Suppressor macrophage treated with lipopolysaccharide for 4 hours (primary cell): Measurements from ENCODE around the gene PLPPR1.

Source experiments
- DNase-seq: peaks from one replicate; pipeline ENCODE4 v3.0.0-alpha.2; 2020

The PLPPR1 gene

DNA sequence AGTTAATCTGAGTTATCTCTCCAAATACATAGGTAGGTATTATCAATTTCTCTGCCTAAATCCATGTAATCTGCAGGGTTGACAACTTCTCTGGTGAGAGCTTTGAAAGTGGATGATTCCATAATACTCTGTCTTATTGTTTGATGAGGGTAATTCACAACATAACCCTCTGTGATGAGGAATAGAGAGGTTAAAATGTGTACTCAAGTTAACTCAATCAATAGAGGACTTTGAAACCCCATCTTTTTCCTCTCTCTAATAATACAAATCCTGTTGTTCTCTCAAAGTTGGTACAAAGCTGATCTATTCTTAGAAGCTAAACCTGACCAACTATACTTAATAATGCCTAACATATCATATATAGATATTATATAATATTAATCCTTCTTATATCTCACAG is 100.1 kb downstream of the PLPPR1 start:
- DNase-seq: no peak

DNA sequence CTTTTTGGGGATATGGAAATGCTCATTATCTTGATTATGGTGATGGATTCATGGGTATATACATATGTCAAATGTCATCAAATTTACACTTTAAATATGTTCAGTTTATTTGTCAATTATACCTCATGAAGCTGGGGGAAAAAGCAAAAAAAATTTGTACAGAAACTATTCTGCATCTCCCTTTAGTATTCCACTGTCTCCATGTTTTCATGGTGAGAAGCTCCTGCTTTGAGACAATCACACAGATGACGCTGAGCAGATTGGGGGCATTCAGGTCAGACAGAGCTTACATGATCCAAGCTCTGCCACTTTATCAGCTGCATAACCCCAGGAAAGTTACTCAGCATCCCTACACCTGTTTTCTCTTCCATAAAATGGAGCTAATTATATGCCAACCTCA is 101.5 kb downstream of the PLPPR1 start:
- no peak for DNase-seq

DNA sequence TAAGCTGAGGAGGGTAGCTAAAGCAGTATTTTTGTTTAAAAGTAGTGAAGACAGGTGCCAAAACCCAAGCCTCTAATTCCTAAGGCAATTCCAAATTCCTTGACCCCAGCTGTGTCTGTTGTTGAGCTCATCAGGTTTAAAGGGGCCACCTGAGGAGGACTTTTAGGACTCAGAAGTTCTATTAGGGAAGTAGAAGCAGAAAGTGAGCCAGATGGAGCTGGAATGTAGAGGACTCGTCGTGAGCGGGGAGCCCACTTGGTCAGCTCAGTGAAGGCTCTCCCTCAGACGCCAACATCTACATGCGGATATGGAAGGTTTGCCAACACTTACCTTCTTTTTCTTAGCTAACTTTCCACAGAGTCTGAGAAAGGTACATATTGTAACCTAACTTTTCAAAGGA is 102.8 kb downstream of the PLPPR1 start:
- DNase-seq: no peak

DNA sequence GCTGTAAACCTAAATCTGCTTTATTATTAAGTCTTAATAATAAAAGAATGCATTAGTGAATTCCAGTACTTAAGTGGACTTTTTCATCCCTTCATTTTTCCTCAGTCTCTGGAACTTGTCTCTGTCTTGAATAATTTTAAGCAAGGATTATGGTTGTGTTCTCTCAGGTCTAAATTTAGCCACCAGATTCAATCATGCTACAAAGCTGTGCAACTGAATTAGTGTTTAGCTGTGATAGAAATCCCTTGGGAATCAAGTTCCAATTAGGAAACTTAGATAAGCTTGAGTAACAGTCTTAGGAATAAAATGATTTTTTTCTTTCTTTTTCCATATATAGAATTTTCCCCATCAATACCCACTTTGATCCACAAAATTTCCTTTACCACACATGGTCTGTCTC is 104.3 kb downstream of the PLPPR1 start:
- DNase-seq: no peak

DNA sequence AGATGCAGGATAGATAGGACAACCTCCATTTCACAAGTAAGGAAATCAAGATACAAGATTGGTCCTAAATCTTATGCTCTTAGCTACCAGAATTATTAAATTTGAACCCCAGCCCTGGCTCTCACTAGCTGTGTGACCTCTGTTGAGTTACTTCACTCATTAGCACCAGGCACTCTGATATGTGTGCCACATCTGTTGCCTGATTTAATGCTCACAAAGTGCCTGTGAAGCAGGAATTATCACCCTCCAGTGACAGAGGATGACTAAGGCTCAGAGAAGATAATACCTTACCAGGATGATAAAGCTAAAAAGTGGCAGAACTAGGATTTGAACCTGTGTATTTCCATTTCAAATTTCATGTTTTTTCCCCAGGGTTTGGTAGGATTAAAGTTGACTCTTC is 110.0 kb downstream of the PLPPR1 start:
- DNase-seq: no peak

DNA sequence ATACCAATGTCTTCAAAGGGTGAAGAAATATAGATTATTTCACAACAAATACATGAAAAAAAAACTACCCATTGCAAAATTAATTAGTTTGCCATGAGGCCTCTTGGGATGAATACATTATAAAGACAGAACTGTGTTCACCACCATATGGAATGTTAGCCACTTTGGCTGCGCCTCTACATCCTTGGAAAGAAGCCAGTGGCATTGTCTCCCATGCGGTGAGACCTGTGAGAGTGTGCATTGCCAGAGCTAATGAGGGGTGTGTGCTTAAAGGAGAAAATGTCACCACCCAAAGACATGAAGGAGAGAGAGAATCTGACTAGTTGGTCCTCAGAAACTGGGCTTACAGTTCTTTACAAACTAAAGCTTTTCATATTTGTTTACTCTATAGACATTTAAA is 110.6 kb downstream of the PLPPR1 start:
- DNase-seq: no peak

DNA sequence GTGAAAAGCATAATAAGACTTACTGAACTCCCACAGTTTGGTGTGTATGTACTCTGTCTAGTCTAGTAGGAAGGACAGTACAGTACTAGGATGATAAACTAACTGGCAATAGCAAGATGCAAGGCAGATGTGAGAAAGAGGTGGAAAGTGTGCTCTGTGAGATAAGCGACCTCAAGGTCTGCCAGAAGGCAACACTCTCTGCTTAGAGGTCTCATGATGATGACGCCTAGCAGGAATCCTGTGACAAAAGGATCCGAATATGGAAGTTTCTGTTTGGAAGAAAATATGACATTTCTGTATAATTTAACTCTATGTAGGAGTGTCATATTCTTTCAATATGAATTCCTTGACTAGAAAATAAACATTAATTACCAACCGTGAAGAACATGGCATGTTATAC is 112.2 kb downstream of the PLPPR1 start:
- DNase-seq: no peak

DNA sequence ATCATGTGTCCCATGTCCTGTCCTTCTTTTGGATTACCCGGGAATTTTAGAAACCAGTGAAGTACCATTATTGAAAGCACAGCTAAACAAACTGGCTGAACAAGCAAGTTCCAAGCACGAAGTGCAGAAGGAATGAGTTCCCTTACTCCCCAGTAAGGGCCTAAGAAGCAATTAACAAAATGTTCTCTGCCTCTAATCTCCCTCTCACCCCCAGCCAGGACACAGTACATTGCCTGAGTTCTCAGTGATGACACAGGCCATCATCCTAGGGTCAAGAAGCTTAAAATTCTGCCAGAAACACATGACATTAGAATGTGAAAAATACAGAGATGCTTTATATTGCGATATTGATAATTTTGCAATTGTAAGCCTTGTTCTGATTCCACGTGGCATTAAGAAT is 118.0 kb downstream of the PLPPR1 start:
- DNase-seq: no peak

DNA sequence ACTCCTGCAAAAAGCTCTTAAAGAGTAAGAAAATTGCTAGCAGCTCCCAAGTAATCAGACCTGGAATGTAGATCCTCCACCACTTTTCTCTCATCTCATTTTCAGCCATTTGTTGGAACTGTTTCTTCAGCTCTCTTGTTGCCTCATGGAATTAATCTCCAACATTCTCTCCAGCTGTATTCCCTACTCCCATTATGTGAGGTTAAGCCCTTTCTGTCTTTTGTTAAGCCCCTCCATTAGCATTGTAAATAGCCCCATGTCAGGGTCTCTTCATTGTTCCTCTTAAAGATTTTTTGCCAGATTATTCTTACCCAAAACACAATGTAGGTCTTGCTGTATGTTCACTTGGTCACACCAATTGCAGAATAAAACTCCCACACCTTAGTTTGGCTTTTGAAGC is 119.8 kb downstream of the PLPPR1 start:
- no peak for DNase-seq

DNA sequence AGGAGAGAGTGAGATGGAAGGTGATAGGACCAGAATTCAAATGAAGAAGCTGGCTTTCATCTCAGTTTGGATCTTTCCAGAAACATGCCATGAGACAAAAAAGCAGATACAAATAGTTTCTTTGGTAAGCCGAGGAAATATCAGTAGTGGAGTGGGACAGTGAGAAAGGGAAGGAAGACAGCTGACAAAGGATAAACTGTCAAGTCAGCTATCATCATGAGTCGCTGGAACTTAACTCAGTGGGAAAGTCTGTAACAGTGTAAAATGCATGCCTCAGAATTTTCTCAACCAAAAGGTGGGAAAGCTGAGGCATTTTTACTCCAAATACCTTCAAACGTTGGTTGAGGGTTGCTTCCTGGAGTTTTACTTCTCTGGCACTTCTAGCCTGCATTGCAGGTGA is 129.8 kb downstream of the PLPPR1 start:
- DNase-seq: no peak

DNA sequence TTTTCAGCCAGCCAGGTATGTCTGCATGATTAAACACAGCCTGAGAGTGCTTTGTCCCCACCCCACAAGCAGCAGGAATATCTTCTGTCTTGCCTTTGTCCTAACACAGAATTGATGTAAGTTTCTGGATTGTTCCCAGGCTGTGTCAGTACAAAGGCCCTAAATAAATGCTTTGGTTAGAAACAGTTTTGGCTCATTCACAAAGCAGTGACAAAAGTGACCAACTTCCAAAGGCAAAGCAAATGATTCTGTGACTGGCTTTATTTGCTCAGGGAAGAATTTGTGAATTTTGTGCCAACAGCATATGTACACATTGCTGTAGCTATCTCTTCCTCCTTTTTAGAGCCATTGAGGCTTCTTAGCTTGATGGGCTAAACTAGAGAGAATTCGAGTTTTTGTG is 133.7 kb downstream of the PLPPR1 start:
- DNase-seq: no peak

DNA sequence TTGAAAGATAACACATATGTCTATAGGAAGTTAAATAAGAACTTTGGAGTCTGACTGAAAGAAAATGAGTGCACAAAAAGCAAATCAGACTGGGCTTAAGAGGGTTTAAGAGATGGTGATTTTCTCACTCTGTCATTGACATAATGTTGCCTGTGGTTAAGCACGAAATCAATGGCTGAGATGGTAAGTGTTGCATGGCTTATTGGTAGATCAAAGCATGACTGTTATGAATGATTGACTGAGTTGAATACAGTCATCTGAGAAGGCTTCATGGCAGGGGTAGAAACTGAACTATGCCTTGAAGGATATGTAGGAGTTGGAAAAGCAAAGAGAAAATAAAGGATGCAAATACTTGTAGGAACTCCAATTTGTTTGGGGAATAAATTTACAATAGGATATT is 136.6 kb downstream of the PLPPR1 start:
- no peak for DNase-seq

DNA sequence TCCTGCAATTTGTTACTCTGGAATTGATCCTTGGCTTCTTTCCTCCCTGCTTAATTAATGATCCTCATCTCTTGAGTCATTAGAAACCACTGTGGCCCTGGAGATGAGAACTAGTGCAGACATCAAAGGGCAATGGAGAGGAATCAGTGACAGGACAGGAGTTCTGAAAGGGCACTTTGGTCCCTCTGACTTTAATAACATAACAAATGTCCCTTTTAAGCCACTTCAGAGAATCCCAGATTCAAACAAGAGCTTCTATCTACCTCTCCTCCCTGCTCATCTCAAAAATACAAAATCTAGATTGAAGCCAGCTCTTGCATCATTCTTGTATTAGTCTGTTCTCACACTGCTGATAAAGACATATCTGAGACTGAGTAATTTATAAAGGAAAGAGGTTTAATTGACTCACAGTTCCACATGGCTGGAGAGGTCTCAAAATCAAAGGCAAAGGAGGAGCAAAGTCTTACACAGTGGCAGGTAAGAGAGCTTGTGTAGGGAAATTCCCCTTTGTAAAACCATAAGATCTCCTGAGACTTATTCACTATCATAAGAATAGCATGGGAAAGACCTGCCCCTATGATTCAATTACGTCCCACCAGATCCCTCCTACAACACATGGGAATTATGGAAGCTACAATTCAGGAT is 139.1 kb downstream of the PLPPR1 start:
- no peak for DNase-seq

DNA sequence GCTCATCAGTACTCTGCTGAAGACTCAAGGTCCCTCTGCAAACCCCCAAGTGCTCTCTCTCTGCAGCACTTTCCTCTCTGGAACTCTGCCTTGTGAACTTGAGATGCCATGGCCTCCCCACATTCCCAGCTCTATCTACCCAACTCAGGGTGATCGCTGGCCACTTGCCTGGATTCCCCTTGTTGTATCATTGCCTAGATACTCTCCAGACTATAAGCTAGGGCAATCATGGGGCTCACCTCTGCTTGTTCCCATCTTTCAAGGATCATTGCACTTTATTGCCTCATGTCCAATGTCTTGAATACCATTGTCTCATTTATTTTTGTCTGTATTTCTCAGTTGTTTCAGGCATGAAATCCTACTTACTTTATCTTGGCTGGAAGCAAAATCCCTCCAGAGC is 144.1 kb downstream of the PLPPR1 start:
- DNase-seq: no peak

DNA sequence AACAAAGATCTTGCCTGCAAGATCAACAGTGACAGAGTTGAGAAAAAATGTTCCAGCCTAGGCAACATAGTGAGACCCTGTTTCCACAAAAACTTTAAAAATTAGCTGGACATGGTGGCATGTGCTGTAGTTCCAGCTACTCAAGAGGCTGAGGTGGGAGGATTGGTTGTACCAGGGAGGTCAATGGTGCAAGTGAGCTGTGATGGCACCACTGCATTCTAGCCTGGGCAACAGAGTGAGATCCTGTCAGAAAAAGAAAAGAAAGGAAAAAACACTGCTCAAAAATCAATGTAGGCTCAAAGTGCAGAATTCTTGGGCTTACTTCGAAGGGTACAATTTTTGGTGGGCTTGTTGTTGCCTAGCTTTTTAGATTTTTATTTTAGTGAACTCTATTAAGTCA is 145.4 kb downstream of the PLPPR1 start:
- DNase-seq: no peak

DNA sequence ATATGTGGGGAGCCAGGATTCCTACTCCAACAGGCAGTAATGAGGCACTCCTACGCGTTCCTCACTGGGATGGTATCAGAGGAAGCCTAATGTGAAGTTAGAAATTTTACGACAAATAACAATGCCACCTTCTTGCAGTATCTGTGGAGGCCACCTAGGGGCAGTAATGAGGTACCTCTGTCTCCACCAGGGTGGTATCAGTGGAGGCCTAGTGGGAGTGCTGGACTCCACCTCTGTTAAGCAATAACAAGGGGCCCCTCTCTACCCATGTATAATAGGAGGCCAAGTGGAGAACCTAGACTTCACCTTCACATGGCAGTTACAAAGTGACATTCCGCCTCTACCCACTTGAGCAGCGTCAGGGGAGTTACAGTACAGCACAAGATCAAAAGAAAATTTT is 147.9 kb downstream of the PLPPR1 start:
- DNase-seq: no peak

DNA sequence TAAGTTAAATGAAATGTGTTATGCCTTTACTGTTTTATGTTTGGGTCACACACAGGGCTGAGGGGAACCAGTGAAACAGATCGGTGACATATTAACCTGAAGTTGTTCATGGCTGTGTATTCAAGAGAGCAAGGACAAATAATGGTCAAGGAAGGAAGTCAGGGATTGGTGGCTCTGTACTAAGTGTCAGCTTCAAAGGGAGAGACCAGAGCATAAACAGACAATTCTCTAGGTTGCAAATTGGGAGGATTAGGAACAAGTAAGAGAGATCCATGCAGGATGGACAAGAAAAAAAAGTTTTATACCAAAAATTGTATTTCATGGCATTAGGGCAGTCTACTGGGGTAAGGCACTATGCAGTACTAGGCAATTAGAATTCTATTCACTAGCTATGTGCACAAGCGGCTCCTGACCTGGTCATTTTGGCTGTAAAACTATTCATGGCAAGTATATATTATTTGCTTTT is 156.3 kb downstream of the PLPPR1 start:
- DNase-seq: no peak

DNA sequence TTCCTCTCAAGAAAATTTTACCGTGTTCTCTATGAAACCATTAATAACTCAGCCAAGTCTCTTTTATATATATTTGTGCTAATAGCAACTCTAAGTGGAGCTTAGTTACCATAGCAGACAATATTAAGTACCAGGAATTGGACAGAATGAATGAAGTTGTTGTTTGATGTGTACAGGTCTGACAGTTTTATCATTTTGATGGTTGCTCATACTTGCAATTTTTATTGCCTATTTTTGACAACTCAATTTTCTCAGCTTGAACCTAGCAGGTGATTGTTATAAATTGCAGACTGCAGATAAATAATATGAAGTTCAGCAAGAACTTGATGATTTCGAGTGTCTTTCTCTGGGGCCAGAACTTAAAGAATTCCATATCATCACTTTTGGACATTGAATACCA is 163.2 kb downstream of the PLPPR1 start:
- no peak for DNase-seq

DNA sequence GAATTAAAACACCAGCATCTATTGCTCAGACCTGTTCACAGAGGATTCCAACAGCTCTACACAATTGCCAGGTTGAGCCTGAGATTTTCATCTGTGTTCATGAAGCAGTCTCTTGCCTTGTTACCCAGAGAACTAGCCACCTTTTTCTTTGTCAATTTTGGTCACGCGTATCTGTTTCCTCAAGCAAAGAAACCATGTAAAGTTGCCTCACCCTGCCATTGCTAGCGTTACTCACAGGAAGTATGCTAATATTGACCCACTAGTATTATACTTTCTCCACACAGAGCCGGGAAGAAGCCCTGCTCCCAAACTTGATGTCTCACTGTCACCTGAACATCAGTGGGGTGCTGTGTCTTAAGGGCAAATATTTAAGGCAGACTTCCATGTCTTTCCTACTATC is 168.5 kb downstream of the PLPPR1 start:
- no peak for DNase-seq

DNA sequence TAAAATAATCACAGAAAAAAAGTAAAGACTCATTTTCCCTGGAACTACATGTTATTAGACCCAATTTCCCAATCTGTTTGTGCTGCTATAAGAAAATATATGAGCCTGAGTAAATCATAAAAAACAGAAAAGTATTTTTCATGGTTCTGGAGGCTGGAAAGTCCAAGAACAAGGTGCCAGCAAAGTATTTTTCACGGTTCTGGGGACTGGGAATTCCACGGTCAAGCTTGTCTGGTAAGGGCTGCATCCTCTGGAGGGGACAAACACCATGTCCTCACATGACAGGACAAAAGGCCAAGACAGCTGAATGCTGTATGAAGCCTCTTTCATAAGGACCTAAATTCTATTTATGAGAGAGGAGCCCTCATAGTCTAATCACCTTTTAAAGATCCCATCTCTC is 172.3 kb downstream of the PLPPR1 start:
- no peak for DNase-seq

DNA sequence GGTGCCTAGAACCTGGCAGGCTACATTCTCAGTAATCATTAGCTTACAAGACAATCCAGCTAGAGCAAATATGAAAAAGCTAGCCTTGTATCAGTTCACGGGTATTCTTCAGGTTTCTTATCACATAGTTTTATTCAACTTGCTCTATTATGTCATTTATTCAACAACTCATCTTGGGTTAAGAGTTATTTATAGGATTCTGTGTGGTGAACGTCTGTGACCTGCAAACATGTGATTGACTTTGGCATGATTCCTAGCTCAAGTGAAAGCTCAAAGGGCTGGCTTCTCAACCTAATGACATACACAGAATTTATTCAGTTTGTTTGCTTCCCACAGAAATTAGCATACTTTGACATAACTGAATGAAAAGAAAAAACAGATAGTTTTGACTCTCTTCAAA is 173.1 kb downstream of the PLPPR1 start:
- no peak for DNase-seq

DNA sequence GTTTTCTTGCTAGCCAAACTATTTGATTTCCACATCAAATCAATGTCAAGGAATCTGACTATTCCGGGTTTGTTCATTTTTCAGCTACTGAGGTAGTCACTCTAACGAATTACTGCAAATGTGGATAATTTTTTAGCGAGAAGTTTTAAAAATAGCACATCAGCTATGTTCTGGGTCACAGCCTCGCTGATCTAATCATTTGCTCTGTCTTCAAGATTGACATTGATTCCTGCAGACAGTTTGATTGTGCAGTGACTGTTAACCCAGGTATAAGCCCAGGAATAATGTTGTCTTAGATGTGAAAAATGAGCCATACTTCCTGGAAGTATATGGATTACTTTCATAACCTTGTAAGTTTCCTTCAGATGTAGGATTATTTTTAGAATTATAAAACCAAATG is 181.1 kb downstream of the PLPPR1 start:
- DNase-seq: no peak

DNA sequence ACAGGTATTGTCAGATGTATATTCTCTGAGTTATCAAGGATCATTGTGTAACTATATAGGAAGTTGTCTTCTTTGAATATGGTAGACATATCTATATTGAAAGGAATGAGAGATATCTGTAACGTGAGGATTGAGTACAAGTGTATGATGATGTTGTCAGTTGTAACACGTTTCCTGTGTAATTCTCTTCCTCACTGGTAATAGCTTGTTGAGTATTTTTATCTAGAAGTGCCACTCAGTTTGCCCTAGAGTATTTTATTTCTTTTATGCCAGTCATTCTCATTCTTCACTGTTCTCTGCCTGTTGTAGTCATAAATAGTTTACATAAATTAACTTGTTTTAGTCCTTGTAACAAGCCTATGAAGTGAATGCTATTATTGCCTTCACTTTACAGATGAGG is 184.1 kb downstream of the PLPPR1 start:
- no peak for DNase-seq

DNA sequence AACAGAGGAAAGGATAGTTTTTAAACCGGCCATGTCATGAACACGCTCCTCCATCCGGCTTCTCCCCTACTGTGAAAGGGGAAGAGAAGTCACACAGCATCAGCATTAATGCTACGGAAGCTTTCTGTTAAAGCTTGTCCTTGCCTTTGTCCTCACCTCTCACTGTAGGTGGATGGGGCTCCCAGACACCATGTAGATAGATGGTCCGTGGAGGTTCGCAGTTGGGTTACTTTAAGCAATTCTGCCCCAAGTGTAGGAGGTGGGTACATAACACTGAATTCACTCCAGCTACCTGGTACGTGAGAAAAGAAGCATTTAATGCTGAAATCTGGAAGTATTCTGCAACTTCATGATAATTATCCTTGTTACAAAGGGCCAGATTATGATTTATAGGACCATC is 190.5 kb downstream of the PLPPR1 start:
- no peak for DNase-seq

DNA sequence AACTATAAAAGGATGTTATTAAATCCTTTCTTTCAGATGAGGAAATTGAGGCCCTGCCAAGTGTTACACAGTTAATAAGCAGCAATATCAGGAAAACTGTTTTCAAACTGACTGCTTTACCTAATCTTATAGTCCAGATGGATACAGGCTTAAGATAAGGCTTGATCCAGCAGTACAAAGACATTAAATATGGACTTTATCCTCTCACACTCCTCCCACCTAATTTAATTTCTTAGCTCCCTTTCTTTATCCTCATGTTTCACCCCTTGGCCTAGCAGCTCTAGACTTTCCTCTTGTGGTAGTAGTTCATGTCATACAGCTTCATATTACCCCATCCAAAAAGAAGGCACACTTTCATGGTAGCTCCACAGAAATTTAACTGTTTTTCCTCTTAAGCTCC is 191.8 kb downstream of the PLPPR1 start:
- DNase-seq: no peak

DNA sequence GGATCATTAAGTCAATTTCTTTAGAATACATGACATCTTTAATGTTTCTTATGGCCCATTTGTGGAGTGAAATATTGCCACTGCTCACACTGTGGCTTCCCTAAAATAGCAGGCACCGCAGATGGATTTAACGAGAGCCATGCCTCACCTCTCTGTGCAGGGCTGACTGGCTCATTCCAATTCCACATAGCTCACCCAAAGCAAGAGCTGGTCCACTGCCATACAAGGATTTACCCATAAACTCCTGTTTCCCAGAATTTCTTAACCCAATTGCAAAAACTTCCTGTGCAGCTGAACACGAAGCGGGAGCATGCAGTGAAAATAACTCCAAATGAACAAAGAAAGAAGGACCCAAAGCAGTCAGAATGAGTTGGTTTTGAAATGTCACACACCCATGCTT is 196.7 kb downstream of the PLPPR1 start:
- no peak for DNase-seq
